HepG2 (cell line): ENCODE results near the gene PIF1. TPM values are rescaled to one million over a fixed set of nuclear protein-coding genes. Genes with fewer than 3 reads are reported as not detected.

Source experiments
- ATF7-NPFF ChIP-seq: sonication (generic); formaldehyde crosslinking; IDR thresholded peaks from 2 replicates; pipeline ENCODE4 v1.8.1; 2023; ENCODE audit warnings: mild to moderate bottlenecking, low read depth, missing genetic modification reagents, moderate library complexity
- FIP1L1 ChIP-seq: fragments of 200-400 bp; formaldehyde crosslinking; IDR thresholded peaks from 2 replicates; pipeline ENCODE4 v1.6.1; 2018; ENCODE audit warnings: low read depth, mild to moderate bottlenecking, low read length, moderate library complexity, borderline replicate concordance; ENCODE audit not compliant: insufficient read depth
- HNRNPLL ChIP-seq: fragments of 200-400 bp; formaldehyde crosslinking; IDR thresholded peaks from 2 replicates; pipeline ENCODE4 v1.6.1; 2017; ENCODE audit warnings: mild to moderate bottlenecking, low read depth, low read length; ENCODE audit not compliant: poor library complexity, severe bottlenecking
- HOXD1 ChIP-seq: sonication (generic); formaldehyde crosslinking; IDR thresholded peaks from 2 replicates; pipeline ENCODE4 v1.5.0; 2020; ENCODE audit warnings: missing genetic modification reagents
- KLF12 ChIP-seq: sonication (generic); formaldehyde crosslinking; IDR thresholded peaks from 2 replicates; pipeline ENCODE4 v1.4.0; 2020; ENCODE audit warnings: missing genetic modification reagents, borderline replicate concordance
- ONECUT2 ChIP-seq: sonication (generic); formaldehyde crosslinking; IDR thresholded peaks from 2 replicates; pipeline ENCODE4 v1.4.0; 2020; ENCODE audit warnings: missing genetic modification reagents
- POLR2G ChIP-seq: fragments of 200-400 bp; formaldehyde crosslinking; IDR thresholded peaks from 2 replicates; pipeline ENCODE4 v1.6.1; 2018; ENCODE audit warnings: mild to moderate bottlenecking, low read depth, low read length, moderate library complexity
- SOX5 ChIP-seq: IDR thresholded peaks from 2 replicates; pipeline ENCODE4 v1.6.1; 2016; ENCODE audit warnings: borderline replicate concordance
- TAF1 ChIP-seq: sonication (generic); formaldehyde crosslinking; IDR thresholded peaks from 2 replicates; pipeline ENCODE4 v1.4.0; 2020; ENCODE audit warnings: missing genetic modification reagents
- TBP ChIP-seq: sonication (generic); formaldehyde crosslinking; IDR thresholded peaks from 2 replicates; pipeline ENCODE4 v1.5.0; 2020; ENCODE audit warnings: missing genetic modification reagents
- UBTF ChIP-seq: sonication (generic); formaldehyde crosslinking; IDR thresholded peaks from 2 replicates; pipeline ENCODE4 v1.4.0; 2020; ENCODE audit warnings: mild to moderate bottlenecking, missing genetic modification reagents
- ZFP36L1 ChIP-seq: sonication (generic); formaldehyde crosslinking; IDR thresholded peaks from 2 replicates; pipeline ENCODE4 v1.8.0; 2022; ENCODE audit warnings: mild to moderate bottlenecking, missing genetic modification reagents, moderate library complexity
- ZNF12 ChIP-seq: sonication (generic); formaldehyde crosslinking; IDR thresholded peaks from 2 replicates; pipeline ENCODE4 v1.5.0; 2020; ENCODE audit warnings: missing genetic modification reagents
- ZNF263 ChIP-seq: sonication (generic); formaldehyde crosslinking; IDR thresholded peaks from 2 replicates; pipeline ENCODE4 v1.4.0; 2020; ENCODE audit warnings: missing genetic modification reagents
- ZNF496 ChIP-seq: sonication (generic); formaldehyde crosslinking; IDR thresholded peaks from 2 replicates; pipeline ENCODE4 v1.8.1; 2023; ENCODE audit warnings: mild to moderate bottlenecking, moderate library complexity, missing genetic modification reagents; ENCODE audit not compliant: insufficient replicate concordance
- ZNF563 ChIP-seq: sonication (generic); formaldehyde crosslinking; IDR thresholded peaks from 2 replicates; pipeline ENCODE4 v1.8.0; 2022; ENCODE audit warnings: mild to moderate bottlenecking, moderate library complexity, missing genetic modification reagents
- ZNF605 ChIP-seq: sonication (generic); formaldehyde crosslinking; IDR thresholded peaks from 2 replicates; pipeline ENCODE4 v1.8.0; 2022; ENCODE audit warnings: mild to moderate bottlenecking, missing genetic modification reagents
- ZNF609 ChIP-seq: sonication (generic); formaldehyde crosslinking; IDR thresholded peaks from 2 replicates; pipeline ENCODE4 v1.4.0; 2020; ENCODE audit warnings: mild to moderate bottlenecking, missing genetic modification reagents, borderline replicate concordance
- ZNF616 ChIP-seq: sonication (generic); formaldehyde crosslinking; IDR thresholded peaks from 2 replicates; pipeline ENCODE4 v1.5.0; 2020; ENCODE audit warnings: low read depth, mild to moderate bottlenecking, missing genetic modification reagents
- ZNF704 ChIP-seq: sonication (generic); formaldehyde crosslinking; IDR thresholded peaks from 2 replicates; pipeline ENCODE4 v1.8.1; 2023; ENCODE audit warnings: mild to moderate bottlenecking, inconsistent platforms, moderate library complexity, missing genetic modification reagents, borderline replicate concordance
- ZNF720 ChIP-seq: sonication (generic); formaldehyde crosslinking; IDR thresholded peaks from 2 replicates; pipeline ENCODE4 v1.4.0; 2020; ENCODE audit warnings: missing genetic modification reagents
- polyA plus RNA-seq, 8 experiments: library from polyadenylated mRNA; depleted of rRNA in 3 of 8; stranded (reverse) in 7 of 8; unstranded in 1 of 8; fragments of >200 nt; fragmentation: Illumina TruSeq in 4 of 8; extraction: Trizol in 4 of 8; gene quantifications; 2 replicates each; pipeline versions ENCODE4 v1.2.1 to v1.2.3, GENCODE V29; 2011 to 2016; ENCODE audit warnings: low read depth in 4 of 8, missing spikeins in 1 of 8, mixed read lengths in 1 of 8; ENCODE audit not compliant: insufficient read depth in 1 of 8
- total RNA-seq, 5 experiments: library from RNA; depleted of rRNA; stranded (reverse); fragments of >200 nt; fragmentation: Illumina TruSeq; extraction: Trizol; gene quantifications; 2 replicates each; pipeline ENCODE4 v1.2.3, GENCODE V29; 2016; ENCODE audit warnings: low read depth in 1 of 5

The PIF1 gene
- total and polyA plus RNA-seq, 2 of the 13 experiments (the other 11 are each of a cell fraction or from before 2014, with no cell fraction given) = 18.5 to 19.7 TPM

GRCh38 chr15:64841344-64842095, 16.1 kb upstream of the PIF1 start, which contains the start of gene PLEKHO2 (continued):
- TF ChIP-seq ZNF609 (CRISPR knock-in tag) (no peak), ZNF496 (CRISPR knock-in tag) (no peak), ATF7-NPFF (0 out of 2 replicates have a peak, but pooled peaks have one; percentile 9), ZNF720 (CRISPR knock-in tag) (no peak), FIP1L1 (no peak), ZFP36L1 (CRISPR knock-in tag) (no peak), UBTF (CRISPR knock-in tag) (0 out of 2 replicates have a peak, but pooled peaks have one; percentile 19), ONECUT2 (CRISPR knock-in tag) (no peak), SOX5 (peak; percentile 30; the same call in 1 of the 2 replicates), TBP (CRISPR knock-in tag) (no peak), HOXD1 (CRISPR knock-in tag) (0 out of 2 replicates have a peak, but pooled peaks have one; percentile 18), ZNF263 (CRISPR knock-in tag) (no peak), TAF1 (CRISPR knock-in tag) (peak; percentile 69; the same call in 1 of the 2 replicates), POLR2G (peak; percentile 82), ZNF563 (no peak), HNRNPLL (peak; percentile 45), ZNF616 (CRISPR knock-in tag) (no peak), KLF12 (peak; percentile 75; the same call in 1 of the 2 replicates), ZNF605 (CRISPR knock-in tag) (no peak), ZNF704 (CRISPR knock-in tag) (no peak), ZNF12 (CRISPR knock-in tag) (0 out of 2 replicates have a peak, but pooled peaks have one; percentile 10)
